ENCODE results near the gene NPAS4. TPM values are rescaled to one million over a fixed set of nuclear protein-coding genes. Genes with fewer than 3 reads are reported as not detected.
A peak's percentile ranks its signal among the peaks of the same experiment; 100 is the strongest.
"Not testable (repeated sequence)": the region's sequence is repeated elsewhere in the genome, so short reads cannot be mapped to it uniquely, and the experiment has no call there.

NPAS4 gene
- total and polyA plus RNA-seq, 2 of the 13 experiments (the other 11 are each of a cell fraction or from before 2014, with no cell fraction given): not detected

DNA sequence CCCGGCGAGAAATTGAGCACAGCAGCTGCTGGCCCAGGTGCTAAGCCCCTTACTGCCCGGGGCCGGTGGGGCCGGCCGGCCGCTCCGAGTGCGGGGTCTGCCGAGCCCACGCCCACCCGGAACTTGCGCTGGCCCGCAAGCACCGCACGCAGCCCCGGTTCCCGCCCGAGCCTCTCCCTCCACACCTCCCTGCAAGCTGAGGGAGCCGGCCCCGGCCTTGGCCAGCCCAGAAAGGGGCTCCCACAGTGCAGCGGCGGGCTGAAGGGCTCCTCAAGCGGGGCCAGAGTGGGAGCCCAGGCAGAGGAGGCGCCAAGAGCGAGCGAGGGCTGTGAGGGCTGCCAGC, 20.1 kb downstream of the NPAS4 start (continued):
- TF ChIP-seq, protein P1, sequence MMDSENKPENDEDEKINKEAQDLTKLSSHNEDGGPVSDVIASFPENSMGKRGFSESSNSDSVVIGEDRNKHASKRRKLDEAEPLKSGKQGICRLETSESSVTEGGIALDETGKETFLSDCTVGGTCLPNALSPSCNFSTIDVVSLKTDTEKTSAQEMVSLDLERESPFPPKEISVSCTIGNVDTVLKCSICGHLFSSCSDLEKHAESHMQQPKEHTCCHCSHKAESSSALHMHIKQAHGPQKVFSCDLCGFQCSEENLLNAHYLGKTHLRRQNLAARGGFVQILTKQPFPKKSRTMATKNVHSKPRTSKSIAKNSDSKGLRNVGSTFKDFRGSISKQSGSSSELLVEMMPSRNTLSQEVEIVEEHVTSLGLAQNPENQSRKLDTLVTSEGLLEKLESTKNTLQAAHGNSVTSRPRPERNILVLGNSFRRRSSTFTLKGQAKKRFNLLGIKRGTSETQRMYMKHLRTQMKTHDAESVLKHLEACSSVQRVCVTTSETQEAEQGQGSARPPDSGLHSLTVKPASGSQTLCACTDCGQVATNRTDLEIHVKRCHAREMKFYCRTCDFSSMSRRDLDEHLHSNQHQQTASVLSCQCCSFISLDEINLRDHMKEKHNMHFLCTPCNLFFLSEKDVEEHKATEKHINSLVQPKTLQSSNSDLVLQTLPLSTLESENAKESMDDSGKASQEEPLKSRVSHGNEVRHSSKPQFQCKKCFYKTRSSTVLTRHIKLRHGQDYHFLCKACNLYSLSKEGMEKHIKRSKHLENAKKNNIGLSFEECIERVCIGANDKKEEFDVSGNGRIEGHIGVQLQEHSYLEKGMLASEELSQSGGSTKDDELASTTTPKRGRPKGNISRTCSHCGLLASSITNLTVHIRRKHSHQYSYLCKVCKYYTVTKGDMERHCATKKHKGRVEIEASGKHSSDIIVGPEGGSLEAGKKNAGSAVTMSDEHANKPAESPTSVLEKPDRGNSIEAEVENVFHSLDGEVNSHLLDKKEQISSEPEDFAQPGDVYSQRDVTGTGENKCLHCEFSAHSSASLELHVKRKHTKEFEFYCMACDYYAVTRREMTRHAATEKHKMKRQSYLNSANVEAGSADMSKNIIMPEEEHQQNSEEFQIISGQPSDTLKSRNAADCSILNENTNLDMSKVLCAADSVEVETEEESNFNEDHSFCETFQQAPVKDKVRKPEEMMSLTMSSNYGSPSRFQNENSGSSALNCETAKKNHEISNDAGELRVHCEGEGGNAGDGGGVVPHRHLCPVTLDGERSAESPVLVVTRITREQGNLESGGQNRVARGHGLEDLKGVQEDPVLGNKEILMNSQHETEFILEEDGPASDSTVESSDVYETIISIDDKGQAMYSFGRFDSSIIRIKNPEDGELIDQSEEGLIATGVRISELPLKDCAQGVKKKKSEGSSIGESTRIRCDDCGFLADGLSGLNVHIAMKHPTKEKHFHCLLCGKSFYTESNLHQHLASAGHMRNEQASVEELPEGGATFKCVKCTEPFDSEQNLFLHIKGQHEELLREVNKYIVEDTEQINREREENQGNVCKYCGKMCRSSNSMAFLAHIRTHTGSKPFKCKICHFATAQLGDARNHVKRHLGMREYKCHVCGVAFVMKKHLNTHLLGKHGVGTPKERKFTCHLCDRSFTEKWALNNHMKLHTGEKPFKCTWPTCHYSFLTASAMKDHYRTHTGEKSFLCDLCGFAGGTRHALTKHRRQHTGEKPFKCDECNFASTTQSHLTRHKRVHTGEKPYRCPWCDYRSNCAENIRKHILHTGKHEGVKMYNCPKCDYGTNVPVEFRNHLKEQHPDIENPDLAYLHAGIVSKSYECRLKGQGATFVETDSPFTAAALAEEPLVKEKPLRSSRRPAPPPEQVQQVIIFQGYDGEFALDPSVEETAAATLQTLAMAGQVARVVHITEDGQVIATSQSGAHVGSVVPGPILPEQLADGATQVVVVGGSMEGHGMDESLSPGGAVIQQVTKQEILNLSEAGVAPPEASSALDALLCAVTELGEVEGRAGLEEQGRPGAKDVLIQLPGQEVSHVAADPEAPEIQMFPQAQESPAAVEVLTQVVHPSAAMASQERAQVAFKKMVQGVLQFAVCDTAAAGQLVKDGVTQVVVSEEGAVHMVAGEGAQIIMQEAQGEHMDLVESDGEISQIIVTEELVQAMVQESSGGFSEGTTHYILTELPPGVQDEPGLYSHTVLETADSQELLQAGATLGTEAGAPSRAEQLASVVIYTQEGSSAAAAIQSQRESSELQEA (CRISPR knock-in tag; IDR thresholded peaks at IDR 0.05; ENCODE audit: not compliant biosample characterization): peak; percentile 63
- TF ChIP-seq HNRNPLL (IDR thresholded peaks at IDR 0.05; ENCODE audit: low read depth, low read length, poor library complexity, severe bottlenecking) (peak; percentile 27), FOXC1 (CRISPR knock-in tag; IDR thresholded peaks at IDR 0.05; ENCODE audit: borderline replicate concordance) (0 out of 2 replicates have a peak, but pooled peaks have one; percentile 35), MAZ (CRISPR knock-in tag; IDR thresholded peaks at IDR 0.05; ENCODE audit: low read depth) (0 out of 2 replicates have a peak, but pooled peaks have one; percentile 7), ZNF777 (CRISPR knock-in tag; IDR thresholded peaks at IDR 0.05) (peak; percentile 65; the same call in 1 of the 2 replicates), UBTF (CRISPR knock-in tag; IDR thresholded peaks at IDR 0.05) (peak; percentile 44; the same call in 1 of the 2 replicates), ZNF616 (CRISPR knock-in tag; IDR thresholded peaks at IDR 0.05; ENCODE audit: low read depth) (0 out of 2 replicates have a peak, but pooled peaks have one; percentile 34), HDAC1 (CRISPR knock-in tag; IDR thresholded peaks at IDR 0.05) (0 out of 2 replicates have a peak, but pooled peaks have one; percentile 17)
- TF ChIP-seq, protein P2, sequence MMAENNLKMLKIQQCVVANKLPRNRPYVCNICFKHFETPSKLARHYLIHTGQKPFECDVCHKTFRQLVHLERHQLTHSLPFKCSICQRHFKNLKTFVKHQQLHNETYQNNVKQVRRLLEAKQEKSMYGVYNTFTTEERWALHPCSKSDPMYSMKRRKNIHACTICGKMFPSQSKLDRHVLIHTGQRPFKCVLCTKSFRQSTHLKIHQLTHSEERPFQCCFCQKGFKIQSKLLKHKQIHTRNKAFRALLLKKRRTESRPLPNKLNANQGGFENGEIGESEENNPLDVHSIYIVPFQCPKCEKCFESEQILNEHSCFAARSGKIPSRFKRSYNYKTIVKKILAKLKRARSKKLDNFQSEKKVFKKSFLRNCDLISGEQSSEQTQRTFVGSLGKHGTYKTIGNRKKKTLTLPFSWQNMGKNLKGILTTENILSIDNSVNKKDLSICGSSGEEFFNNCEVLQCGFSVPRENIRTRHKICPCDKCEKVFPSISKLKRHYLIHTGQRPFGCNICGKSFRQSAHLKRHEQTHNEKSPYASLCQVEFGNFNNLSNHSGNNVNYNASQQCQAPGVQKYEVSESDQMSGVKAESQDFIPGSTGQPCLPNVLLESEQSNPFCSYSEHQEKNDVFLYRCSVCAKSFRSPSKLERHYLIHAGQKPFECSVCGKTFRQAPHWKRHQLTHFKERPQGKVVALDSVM (CRISPR knock-in tag; IDR thresholded peaks at IDR 0.05): 0 out of 2 replicates have a peak, but pooled peaks have one; percentile 5
- TF ChIP-seq, protein P3, sequence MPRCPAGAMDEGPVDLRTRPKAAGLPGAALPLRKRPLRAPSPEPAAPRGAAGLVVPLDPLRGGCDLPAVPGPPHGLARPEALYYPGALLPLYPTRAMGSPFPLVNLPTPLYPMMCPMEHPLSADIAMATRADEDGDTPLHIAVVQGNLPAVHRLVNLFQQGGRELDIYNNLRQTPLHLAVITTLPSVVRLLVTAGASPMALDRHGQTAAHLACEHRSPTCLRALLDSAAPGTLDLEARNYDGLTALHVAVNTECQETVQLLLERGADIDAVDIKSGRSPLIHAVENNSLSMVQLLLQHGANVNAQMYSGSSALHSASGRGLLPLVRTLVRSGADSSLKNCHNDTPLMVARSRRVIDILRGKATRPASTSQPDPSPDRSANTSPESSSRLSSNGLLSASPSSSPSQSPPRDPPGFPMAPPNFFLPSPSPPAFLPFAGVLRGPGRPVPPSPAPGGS (CRISPR knock-in tag; IDR thresholded peaks at IDR 0.05): peak; percentile 52; the same call in 1 of the 2 replicates
- TF ChIP-seq MAZ (IDR thresholded peaks at IDR 0.05; ENCODE audit: borderline replicate concordance, low read depth, low read length): not testable (repeated sequence)

All from HepG2 (cell line).